Stimulated activated naive CD8-positive, alpha-beta T cell treated with anti-CD3 and anti-CD28 coated beads, Interleukin-15, Interleukin-2, amounts not matched to agents 100 U/mL and 50 U/mL, for 24 hours (primary cell): ENCODE measurements around the gene MKS1.

Experiments
- ATAC-seq: fragments of 150-1000 bp; cut with Tn5 transposase; one replicate; pipeline ENCODE4 v1.10.0; 2021
- DNase-seq: peaks from one replicate; pipeline ENCODE4 v3.0.0; 2021

The MKS1 gene

GRCh38 chr17:58200024-58200633, 18.9 kb downstream of the MKS1 start:
- peak; percentile 83 for ATAC-seq
- DNase-seq, result peak; percentile 73

- no peak for ATAC-seq
- no peak for DNase-seq
Observed at GRCh38 chr17:58196610-58197009, 22.4 kb downstream of the MKS1 start.

GRCh38 chr17:58195518-58196123, 23.4 kb downstream of the MKS1 start:
- ATAC-seq, result no peak
- no peak for DNase-seq

GRCh38 chr17:58193641-58194255, 25.3 kb downstream of the MKS1 start:
- ATAC-seq, result no peak
- DNase-seq, result no peak

GRCh38 chr17:58192612-58193011, 26.4 kb downstream of the MKS1 start, which contains the start of gene EPX:
Gene EPX, plus strand, starts transcription at chr17:58192726. Its CDS starts 121 bp downstream, at chr17:58192847.
- DNase-seq (no peak), ATAC-seq (no peak)

- no peak for DNase-seq
- ATAC-seq, result no peak
Observed at GRCh38 chr17:58191241-58191896, 27.7 kb downstream of the MKS1 start.

GRCh38 chr17:58189436-58190146, 29.5 kb downstream of the MKS1 start:
- ATAC-seq (no peak), DNase-seq (no peak)

GRCh38 chr17:58187675-58188074, 31.4 kb downstream of the MKS1 start:
- DNase-seq (no peak), ATAC-seq (no peak)

- DNase-seq (no peak), ATAC-seq (no peak)
Observed at GRCh38 chr17:58187063-58187462, 32.0 kb downstream of the MKS1 start.

- ATAC-seq (no peak), DNase-seq (no peak)
Observed at GRCh38 chr17:58186591-58186990, 32.5 kb downstream of the MKS1 start.

- ATAC-seq (no peak), DNase-seq (no peak)
Observed at GRCh38 chr17:58184986-58185761, 33.9 kb downstream of the MKS1 start.

- ATAC-seq (peak; percentile 42), DNase-seq (no peak)
Observed at GRCh38 chr17:58184308-58184985, 34.6 kb downstream of the MKS1 start.

- ATAC-seq, result no peak
Observed at GRCh38 chr17:58183514-58183913, 35.5 kb downstream of the MKS1 start.

GRCh38 chr17:58181796-58182195, 37.3 kb downstream of the MKS1 start:
- DNase-seq, result no peak
- ATAC-seq, result no peak

More at GRCh38 chr17:58183514-58183913, 35.5 kb downstream of the MKS1 start:
- DNase-seq, result no peak

GRCh38 chr17:58176200-58176599, 42.9 kb downstream of the MKS1 start:
- DNase-seq, result no peak
- ATAC-seq, result no peak

- ATAC-seq (no peak), DNase-seq (no peak)
Observed at GRCh38 chr17:58174871-58175270, 44.2 kb downstream of the MKS1 start.

GRCh38 chr17:58172369-58173071, 46.5 kb downstream of the MKS1 start:
- DNase-seq (peak; percentile 35), ATAC-seq (peak; percentile 68)

GRCh38 chr17:58170622-58171021, 48.4 kb downstream of the MKS1 start:
- DNase-seq, result no peak
- ATAC-seq, result no peak

- DNase-seq (no peak), ATAC-seq (no peak)
Observed at GRCh38 chr17:58166682-58167081, 52.4 kb downstream of the MKS1 start, which contains the start of gene OR4D2. Gene OR4D2, plus strand, starts transcription at chr17:58166982. Its CDS starts 2,674 bp downstream, at chr17:58169656.

- DNase-seq, result no peak
- ATAC-seq, result no peak
Observed at GRCh38 chr17:58165981-58166380, 53.1 kb downstream of the MKS1 start.
